Esophagus squamous epithelium (tissue), 5 donors: Measurements from ENCODE around the gene P3H2. TPM values are rescaled to one million over a fixed set of nuclear protein-coding genes. Genes with fewer than 3 reads are reported as not detected.
"Not testable (repeated sequence)": the region's sequence is repeated elsewhere in the genome, so short reads cannot be mapped to it uniquely, and the experiment has no call there.

ENCODE experiments used
- DNase-seq: peaks from one replicate; lab custom pipeline; 2025; lab: John Stamatoyannopoulos, UW
- H3K27ac ChIP-seq, 4 donors: fragments of 200-600 bp; sonication (generic); one replicate each; pipeline ENCODE4 v1.5.1; 2016 to 2019; ENCODE audit warnings: mild to moderate bottlenecking in 1 of 4
- H3K27me3 ChIP-seq, 4 donors: fragments of 200-600 bp; sonication (generic); 1 replicate in 3 of 4; 2 replicates in 1 of 4; pipeline versions ENCODE4 v1.5.1 to v1.6.0; 2017 to 2021; ENCODE audit warnings: antibody characterized with exemption in 1 of 4
- H3K36me3 ChIP-seq, 3 donors: fragments of 200-600 bp; sonication (generic); one replicate each; pipeline ENCODE4 v1.5.1; 2016 to 2019
- H3K4me1 ChIP-seq, 3 donors: fragments of 200-600 bp; sonication (generic); one replicate each; pipeline ENCODE4 v1.5.1; 2017 to 2019
- H3K4me3 ChIP-seq, 4 donors: fragments of 200-600 bp; sonication (generic); 1 replicate in 3 of 4; 2 replicates in 1 of 4; pipeline ENCODE4 v1.5.1; 2016 to 2019; ENCODE audit warnings: mild to moderate bottlenecking in 2 of 4, moderate library complexity in 1 of 4
- H3K9me3 ChIP-seq, 3 donors: fragments of 200-600 bp; sonication (generic); one replicate each; pipeline ENCODE4 v1.5.1; 2016 to 2019
- POLR2A ChIP-seq, 4 donors: fragments of 450-650 bp; IDR thresholded peaks; one replicate each; pipeline ENCODE4 v1.6.1; 2017; ENCODE audit warnings: antibody characterized with exemption in 4 of 4, mild to moderate bottlenecking in 4 of 4, moderate library complexity in 3 of 4
- WGBS, 2 donors: methylation state at CpG; one replicate each; pipeline ENCODE4 v1.1.5; 2018; 5-methylcytosine and 5-hydroxymethylcytosine counted together
- intact Hi-C: fragments of 100-400 bp; cut with DNase I; formaldehyde crosslinking; loops from one replicate; pipeline ENCODE4 v1.15.0; 2022
- total RNA-seq, 4 donors: library from RNA; depleted of rRNA; stranded (reverse); fragments of >200 nt; gene quantifications; one replicate each; pipeline ENCODE4 v1.1.0, GENCODE V29; 2016
- TF ChIP-seq, protein P1 (sequence below), 6 experiments: fragments of 450-650 bp in 4 of 6; fragments of 200-600 bp in 2 of 6; sonication (generic) in 2 of 6; IDR thresholded peaks; one replicate each; pipeline ENCODE4 v1.5.1; 2016 to 2019; ENCODE audit warnings: antibody characterized with exemption in 6 of 6, mild to moderate bottlenecking in 4 of 6, moderate library complexity in 4 of 6
- donor health status: DM: yes; HTN: yes; CAD: no.

The P3H2 gene
- total RNA-seq, 4 donors from 2014 or later = 16.5 to 41.2 (median 34.0) TPM

DNA sequence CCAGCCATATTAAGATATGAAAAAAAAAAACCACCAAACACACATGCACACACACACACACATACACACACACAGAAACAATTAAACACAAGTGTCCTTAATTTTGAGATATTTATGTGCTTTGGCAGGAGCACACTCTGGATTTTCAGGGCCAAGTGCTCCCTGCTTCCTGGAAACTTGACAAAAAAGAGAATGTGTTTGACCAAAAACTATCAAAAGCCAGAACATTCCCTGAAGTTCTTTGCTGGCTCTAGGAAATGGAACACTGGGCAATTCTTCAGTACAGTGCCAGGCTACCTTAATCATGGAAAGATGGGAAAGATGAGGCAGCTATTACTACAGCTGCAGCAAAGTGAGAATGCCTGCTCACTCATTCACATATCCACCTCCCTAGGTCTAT is 44.6 kb downstream of the P3H2 start:
- no peak for DNase-seq
- Histone ChIP-seq H3K4me3 (no peak overlapping the region), H3K4me1 (peaks cover 0 to 19% (median 12%) of the 10 kb centered on the region in 3 donors), H3K27me3 (no peaks in the 10 kb centered on the region), H3K9me3 (no peaks in the 10 kb centered on the region), H3K27ac (peak overlapping the region; percentile 36 to 63 (median 42)), H3K36me3 (no peaks in the 10 kb centered on the region)
- intact Hi-C loops = no loop called here
- TF ChIP-seq, protein P1, sequence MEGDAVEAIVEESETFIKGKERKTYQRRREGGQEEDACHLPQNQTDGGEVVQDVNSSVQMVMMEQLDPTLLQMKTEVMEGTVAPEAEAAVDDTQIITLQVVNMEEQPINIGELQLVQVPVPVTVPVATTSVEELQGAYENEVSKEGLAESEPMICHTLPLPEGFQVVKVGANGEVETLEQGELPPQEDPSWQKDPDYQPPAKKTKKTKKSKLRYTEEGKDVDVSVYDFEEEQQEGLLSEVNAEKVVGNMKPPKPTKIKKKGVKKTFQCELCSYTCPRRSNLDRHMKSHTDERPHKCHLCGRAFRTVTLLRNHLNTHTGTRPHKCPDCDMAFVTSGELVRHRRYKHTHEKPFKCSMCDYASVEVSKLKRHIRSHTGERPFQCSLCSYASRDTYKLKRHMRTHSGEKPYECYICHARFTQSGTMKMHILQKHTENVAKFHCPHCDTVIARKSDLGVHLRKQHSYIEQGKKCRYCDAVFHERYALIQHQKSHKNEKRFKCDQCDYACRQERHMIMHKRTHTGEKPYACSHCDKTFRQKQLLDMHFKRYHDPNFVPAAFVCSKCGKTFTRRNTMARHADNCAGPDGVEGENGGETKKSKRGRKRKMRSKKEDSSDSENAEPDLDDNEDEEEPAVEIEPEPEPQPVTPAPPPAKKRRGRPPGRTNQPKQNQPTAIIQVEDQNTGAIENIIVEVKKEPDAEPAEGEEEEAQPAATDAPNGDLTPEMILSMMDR (IDR thresholded peaks at IDR 0.05) = no peak
- no peak for TF ChIP-seq POLR2A (IDR thresholded peaks at IDR 0.05)

DNA sequence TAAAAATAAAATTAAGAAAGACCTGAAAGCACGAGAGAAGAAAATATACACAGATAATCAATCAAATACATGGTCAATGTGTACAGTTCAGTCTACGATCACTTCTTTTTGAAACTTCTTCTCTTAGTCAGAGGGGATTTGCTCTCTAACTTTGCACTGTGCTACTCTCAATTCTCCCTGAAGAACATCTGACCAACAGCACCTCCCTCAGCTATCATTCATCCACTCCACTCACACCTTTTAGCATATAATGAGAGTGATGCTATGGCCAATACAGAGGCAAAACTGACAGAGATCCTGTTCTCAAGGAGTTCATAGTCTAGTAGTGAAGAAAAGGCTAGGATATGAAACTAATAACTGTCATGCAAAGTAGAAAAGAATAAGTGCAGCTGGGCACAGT is 45.9 kb downstream of the P3H2 start:
- Histone ChIP-seq H3K36me3 (no peaks in the 10 kb centered on the region), H3K27ac (no peak overlapping the region), H3K4me3 (no peak overlapping the region), H3K4me1 (peaks cover 0 to 19% (median 12%) of the 10 kb centered on the region in 3 donors), H3K9me3 (no peaks in the 10 kb centered on the region), H3K27me3 (no peaks in the 10 kb centered on the region)
- intact Hi-C loops = no loop called here
- WGBS, 2 donors = 93 to 95% methylated on average over 2 of the region's 2 CpGs
- TF ChIP-seq, protein P1 (IDR thresholded peaks at IDR 0.05) = no peak
- no peak for TF ChIP-seq POLR2A (IDR thresholded peaks at IDR 0.05)
- no peak for DNase-seq

DNA sequence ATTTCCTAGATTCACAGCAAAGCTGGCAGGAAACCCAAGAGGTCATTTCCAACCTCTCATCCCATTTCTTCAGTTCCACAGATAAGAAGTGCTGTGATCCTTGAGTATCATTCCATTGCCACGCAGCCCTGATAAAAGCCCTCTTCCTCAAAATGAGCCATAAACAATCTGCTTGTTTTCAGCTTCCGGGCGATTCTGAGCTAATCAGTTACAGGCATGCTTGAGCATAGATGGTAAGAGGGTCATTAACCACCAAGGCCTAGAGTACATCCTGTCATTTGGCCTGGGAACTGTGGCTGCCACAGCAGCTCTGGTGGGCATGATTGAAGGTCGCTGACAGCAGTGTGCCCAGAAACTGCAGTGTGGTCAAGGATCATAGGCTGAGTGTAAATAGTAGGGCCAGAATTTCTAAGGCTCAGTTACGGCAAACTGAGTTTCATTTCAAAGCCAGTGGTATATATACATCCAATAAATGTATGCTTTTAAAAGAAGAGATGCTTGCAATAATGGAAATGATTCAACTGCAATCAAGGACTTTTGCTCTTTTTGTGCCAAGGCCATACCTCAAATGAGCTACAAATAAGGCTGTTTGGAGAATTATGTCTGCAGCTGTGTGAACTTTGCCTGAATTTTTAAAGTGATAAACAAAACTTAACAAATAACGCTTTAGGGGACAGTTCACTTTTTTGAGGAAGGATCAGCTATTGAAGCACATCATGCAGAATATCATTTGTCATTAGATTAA is 47.3 kb downstream of the P3H2 start:
- no peaks in the 10 kb centered on the region for H3K27me3 ChIP-seq
- H3K27ac ChIP-seq = no peak overlapping the region
- 72% methylated on average over 6 of the region's 6 CpGs for WGBS, 2 donors
- no peaks in the 10 kb centered on the region for H3K36me3 ChIP-seq
- TF ChIP-seq, protein P1 (IDR thresholded peaks at IDR 0.05) = no peak
- no peak for TF ChIP-seq POLR2A (IDR thresholded peaks at IDR 0.05)
- H3K4me3 ChIP-seq = no peak overlapping the region
- H3K9me3 ChIP-seq = no peaks in the 10 kb centered on the region
- intact Hi-C loops = no loop called here
- DNase-seq = no peak
- peaks cover 0 to 19% (median 12%) of the 10 kb centered on the region in 3 donors for H3K4me1 ChIP-seq

DNA sequence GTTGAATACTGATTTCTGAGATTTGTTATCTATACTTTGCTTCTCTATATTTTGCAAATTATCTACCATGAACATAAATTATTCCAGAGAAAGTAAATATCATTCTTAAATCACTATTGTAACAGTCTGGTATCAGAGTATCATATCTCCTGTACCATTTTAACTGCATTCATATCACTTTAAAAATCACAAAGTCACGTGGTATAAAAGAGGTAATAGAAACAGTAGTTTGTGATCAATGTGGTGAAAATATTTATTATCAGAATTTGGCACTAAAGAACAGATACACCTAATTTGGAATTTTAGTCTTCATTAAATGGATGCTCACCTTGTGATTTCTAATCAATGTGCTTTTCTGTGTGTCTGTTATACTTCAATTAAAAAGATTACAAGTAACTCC is 47.8 kb downstream of the P3H2 start:
- Histone ChIP-seq H3K4me3 (no peak overlapping the region), H3K36me3 (no peaks in the 10 kb centered on the region), H3K27ac (no peak overlapping the region), H3K9me3 (no peaks in the 10 kb centered on the region), H3K4me1 (peaks cover 0 to 19% (median 12%) of the 10 kb centered on the region in 3 donors), H3K27me3 (no peaks in the 10 kb centered on the region)
- intact Hi-C loops = no loop called here
- 56 to 76% methylated on average over 1 of the region's 1 CpG for WGBS, 2 donors
- DNase-seq = no peak
- TF ChIP-seq POLR2A (IDR thresholded peaks at IDR 0.05) = no peak
- TF ChIP-seq, protein P1 (IDR thresholded peaks at IDR 0.05) = no peak

DNA sequence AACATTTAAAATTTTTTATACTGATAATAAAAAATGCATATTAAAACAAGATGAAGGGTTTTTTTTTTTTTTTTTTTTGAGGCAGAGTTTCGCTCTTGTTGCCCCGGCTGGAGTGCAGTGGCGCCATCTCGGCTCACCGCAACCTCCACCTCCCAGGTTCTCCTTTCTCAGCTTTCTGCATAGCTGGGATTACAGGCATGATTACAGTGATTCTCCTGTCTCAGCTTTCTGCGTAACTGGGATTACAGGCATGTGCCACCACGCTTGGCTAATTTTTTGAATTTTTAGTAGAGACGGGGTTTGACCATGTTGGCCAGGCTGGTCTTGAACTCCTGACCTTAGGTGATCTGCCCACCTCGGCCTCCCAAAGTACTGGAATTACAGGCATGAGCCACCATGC is 48.8 kb downstream of the P3H2 start:
- intact Hi-C loops, H3K9me3 ChIP-seq, H3K4me3 ChIP-seq, H3K27ac ChIP-seq, H3K36me3 ChIP-seq, DNase-seq, H3K27me3 ChIP-seq: not testable (repeated sequence)
- peaks cover 0 to 13% (median 7%) of the 10 kb centered on the region in 3 donors for H3K4me1 ChIP-seq
- 88 to 95% methylated on average over 9 of the region's 9 CpGs for WGBS, 2 donors
